ENCODE measurements around the gene EHD1.

Gene EHD1

GRCh38 chr11:64894812-64895452 is 16.5 kb upstream of the EHD1 start:
- peaks cover 8% of the 10 kb centered on the region; the same call in 1 of the 2 replicates for H3K36me3 ChIP-seq (ENCODE audit: control insufficient read depth, low read length)
- no peaks in the 10 kb centered on the region for H3K79me2 ChIP-seq (ENCODE audit: control insufficient read depth, low read length)
- no peaks in the 10 kb centered on the region for H3K27me3 ChIP-seq (ENCODE audit: control insufficient read depth, low read length)
- H3K4me1 ChIP-seq (ENCODE audit: control insufficient read depth, low read length), result peaks cover 14% of the 10 kb centered on the region
- H3K4me2 ChIP-seq (ENCODE audit: low read length), result no peak overlapping the region
- H3F3A ChIP-seq (ENCODE audit: control insufficient read depth, insufficient read depth), result no peaks in the 10 kb centered on the region
- H3K9me2 ChIP-seq (replicated peaks; ENCODE audit: control insufficient read depth, low read length), result no peaks in the 10 kb centered on the region
- H4K20me1 ChIP-seq (ENCODE audit: control insufficient read depth, insufficient read depth, low read depth, low read length), result no peaks in the 10 kb centered on the region
- no peak for TF ChIP-seq EZH2phosphoT487 (IDR thresholded peaks at IDR 0.05; ENCODE audit: borderline replicate concordance, low read length)
- TF ChIP-seq, protein P1, sequence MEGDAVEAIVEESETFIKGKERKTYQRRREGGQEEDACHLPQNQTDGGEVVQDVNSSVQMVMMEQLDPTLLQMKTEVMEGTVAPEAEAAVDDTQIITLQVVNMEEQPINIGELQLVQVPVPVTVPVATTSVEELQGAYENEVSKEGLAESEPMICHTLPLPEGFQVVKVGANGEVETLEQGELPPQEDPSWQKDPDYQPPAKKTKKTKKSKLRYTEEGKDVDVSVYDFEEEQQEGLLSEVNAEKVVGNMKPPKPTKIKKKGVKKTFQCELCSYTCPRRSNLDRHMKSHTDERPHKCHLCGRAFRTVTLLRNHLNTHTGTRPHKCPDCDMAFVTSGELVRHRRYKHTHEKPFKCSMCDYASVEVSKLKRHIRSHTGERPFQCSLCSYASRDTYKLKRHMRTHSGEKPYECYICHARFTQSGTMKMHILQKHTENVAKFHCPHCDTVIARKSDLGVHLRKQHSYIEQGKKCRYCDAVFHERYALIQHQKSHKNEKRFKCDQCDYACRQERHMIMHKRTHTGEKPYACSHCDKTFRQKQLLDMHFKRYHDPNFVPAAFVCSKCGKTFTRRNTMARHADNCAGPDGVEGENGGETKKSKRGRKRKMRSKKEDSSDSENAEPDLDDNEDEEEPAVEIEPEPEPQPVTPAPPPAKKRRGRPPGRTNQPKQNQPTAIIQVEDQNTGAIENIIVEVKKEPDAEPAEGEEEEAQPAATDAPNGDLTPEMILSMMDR (IDR thresholded peaks at IDR 0.05; ENCODE audit: low read depth, low read length, poor library complexity, severe bottlenecking), result no peak
- no peak overlapping the region for H3K27ac ChIP-seq (ENCODE audit: low read depth, low read length)
- no peaks in the 10 kb centered on the region for H3K9me3 ChIP-seq (ENCODE audit: control insufficient read depth, insufficient read depth, low read length)
- no peak overlapping the region for H3K4me3 ChIP-seq (ENCODE audit: low read length)

GRCh38 chr11:64894070-64894811 is 15.8 kb upstream of the EHD1 start:
- Histone ChIP-seq H3K4me1 (ENCODE audit: control insufficient read depth, low read length) (peaks cover 14% of the 10 kb centered on the region), H3K4me2 (ENCODE audit: low read length) (no peak overlapping the region), H3K9me3 (ENCODE audit: control insufficient read depth, insufficient read depth, low read length) (no peaks in the 10 kb centered on the region), H3K4me3 (ENCODE audit: low read length) (no peak overlapping the region), H3K79me2 (ENCODE audit: control insufficient read depth, low read length) (no peaks in the 10 kb centered on the region), H3K9me2 (replicated peaks; ENCODE audit: control insufficient read depth, low read length) (no peaks in the 10 kb centered on the region), H4K20me1 (ENCODE audit: control insufficient read depth, insufficient read depth, low read depth, low read length) (no peaks in the 10 kb centered on the region), H3K27ac (ENCODE audit: low read depth, low read length) (no peak overlapping the region), H3K36me3 (ENCODE audit: control insufficient read depth, low read length) (peaks cover 8% of the 10 kb centered on the region; the same call in 1 of the 2 replicates), H3K27me3 (ENCODE audit: control insufficient read depth, low read length) (no peaks in the 10 kb centered on the region), H3F3A (ENCODE audit: control insufficient read depth, insufficient read depth) (0 out of 2 replicates have a peak, but pooled peaks cover 2% of the 10 kb centered on the region)
- TF ChIP-seq, protein P1 (IDR thresholded peaks at IDR 0.05; ENCODE audit: low read depth, low read length, poor library complexity, severe bottlenecking), result peak; percentile 96
- TF ChIP-seq EZH2phosphoT487 (IDR thresholded peaks at IDR 0.05; ENCODE audit: borderline replicate concordance, low read length), result no peak

DNA sequence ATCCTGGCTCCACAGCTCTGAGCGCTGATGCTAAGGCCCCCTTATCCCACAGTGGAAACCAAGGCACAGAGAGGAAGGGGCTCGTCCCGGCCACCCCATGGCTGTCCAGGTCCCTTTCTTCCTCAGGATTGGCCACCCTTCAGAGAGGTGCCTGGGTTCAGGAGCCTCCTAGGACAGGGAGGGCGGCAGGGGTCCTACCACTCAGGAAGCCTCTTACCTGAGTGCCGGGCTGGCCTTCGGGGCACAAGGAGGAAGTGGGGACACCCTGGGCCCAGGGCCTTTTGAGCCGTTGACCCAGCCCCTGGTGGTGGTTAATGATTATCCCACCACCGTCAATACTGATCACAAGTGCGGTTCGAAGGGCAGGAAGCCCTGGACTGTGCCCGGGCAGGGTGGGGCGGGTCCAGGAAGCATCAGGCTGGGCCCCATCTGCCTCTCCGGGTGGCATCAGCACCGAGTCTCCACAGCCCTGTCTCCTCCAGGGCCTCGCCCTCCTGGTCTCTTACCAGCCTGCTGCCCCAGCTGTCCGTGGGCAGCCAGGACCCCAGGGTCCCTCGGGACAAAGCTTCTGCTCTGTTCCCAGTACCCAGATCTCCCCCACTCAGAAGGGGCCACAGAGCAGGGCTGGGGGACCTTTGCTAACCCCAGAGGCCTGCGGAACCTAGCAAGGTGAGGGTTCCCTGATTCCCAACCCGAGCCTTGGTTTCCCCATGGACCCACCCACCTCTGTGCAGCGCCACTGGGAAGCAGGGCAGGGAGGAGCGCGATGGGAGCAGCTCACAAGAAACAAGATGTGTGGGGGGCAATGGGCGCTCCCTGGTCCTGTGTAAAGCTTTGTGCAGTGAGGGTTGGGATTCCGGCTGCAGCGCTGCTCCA is 15.0 kb upstream of the EHD1 start:
- no peaks in the 10 kb centered on the region for H3K79me2 ChIP-seq (ENCODE audit: control insufficient read depth, low read length)
- no peaks in the 10 kb centered on the region for H3K27me3 ChIP-seq (ENCODE audit: control insufficient read depth, low read length)
- H3K4me3 ChIP-seq (ENCODE audit: low read length), result no peak overlapping the region
- H3K4me1 ChIP-seq (ENCODE audit: control insufficient read depth, low read length), result peaks cover 19% of the 10 kb centered on the region
- H3K27ac ChIP-seq (ENCODE audit: low read depth, low read length), result no peak overlapping the region
- H4K20me1 ChIP-seq (ENCODE audit: control insufficient read depth, insufficient read depth, low read depth, low read length), result no peaks in the 10 kb centered on the region
- H3K9me3 ChIP-seq (ENCODE audit: control insufficient read depth, insufficient read depth, low read length), result no peaks in the 10 kb centered on the region
- H3K9me2 ChIP-seq (replicated peaks; ENCODE audit: control insufficient read depth, low read length), result no peaks in the 10 kb centered on the region
- TF ChIP-seq, protein P1 (IDR thresholded peaks at IDR 0.05; ENCODE audit: low read depth, low read length, poor library complexity, severe bottlenecking), result no peak
- no peak for TF ChIP-seq EZH2phosphoT487 (IDR thresholded peaks at IDR 0.05; ENCODE audit: borderline replicate concordance, low read length)
- H3F3A ChIP-seq (ENCODE audit: control insufficient read depth, insufficient read depth), result 0 out of 2 replicates have a peak, but pooled peaks cover 3% of the 10 kb centered on the region
- peaks cover 7% of the 10 kb centered on the region; the same call in 1 of the 2 replicates for H3K36me3 ChIP-seq (ENCODE audit: control insufficient read depth, low read length)
- no peak overlapping the region for H3K4me2 ChIP-seq (ENCODE audit: low read length)
